HCT116 (cell line): ENCODE results near the gene AUTS2. TPM values are rescaled to one million over a fixed set of nuclear protein-coding genes. Genes with fewer than 3 reads are reported as not detected.

Source experiments
- ATAC-seq: fragments of 200-7000 bp; cut with Tn5 transposase; 2 replicates; pipeline ENCODE4 v1.9.1; 2020; ENCODE audit warnings: mild to moderate bottlenecking, moderate library complexity
- BruUV-seq: library from RNA; stranded (reverse); fragments of 400-500 nt; replicated peaks from 2 replicates; lab custom pipeline; 2021; lab: Mats Ljungman, UMichigan
- CTCF ChIA-PET: fragments of 300-600 bp; sonication (Branson Sonifier 250); formaldehyde crosslinking; loops from one replicate; lab custom pipeline; 2021; ENCODE audit warnings: antibody characterized with exemption; lab: Charles Lee
- POLR2A ChIA-PET: fragments of 300-600, 350-600 bp; sonication (Branson Sonifier 250); formaldehyde crosslinking; loops from one replicate; lab custom pipeline; 2021; ENCODE audit warnings: antibody characterized with exemption; lab: Charles Lee
- RAD21 ChIA-PET, 2 experiments: fragments of 300-600 bp; sonication (Branson Sonifier 250); formaldehyde crosslinking; loops; one replicate each; lab custom pipeline; 2023; ENCODE audit warnings: low total read pairs in 2 of 2; ENCODE audit not compliant: uncharacterized antibody in 2 of 2, unreplicated experiment in 2 of 2, low non-redundant PET in 1 of 2; lab: Charles Lee
- DNase-seq: peaks from one replicate; pipeline ENCODE4 v3.0.0-alpha.2; 2010; ENCODE audit warnings: low read depth, low spot score
- H2AFZ ChIP-seq: fragments of 200-600 bp; shearing (Covaris generic), sonication (generic); 2 replicates; pipeline ENCODE4 v1.6.1; 2017; ENCODE audit warnings: low read depth, mixed run types, mixed read lengths, antibody characterized with exemption, low read length; ENCODE audit not compliant: poor library complexity, severe bottlenecking
- H3K27ac ChIP-seq: 2 replicates; pipeline ENCODE4 v1.5.1; 2012; ENCODE audit warnings: low read depth, low read length
- H3K27me3 ChIP-seq: fragments of 200-600 bp; sonication (generic); 2 replicates; pipeline ENCODE4 v1.6.1; 2016; ENCODE audit warnings: mixed run types, low read length, mixed read lengths; ENCODE audit not compliant: insufficient read depth
- H3K36me3 ChIP-seq, 2 experiments: fragments of 200-500 bp in 1 of 2; fragments of 200-600 bp in 1 of 2; sonication (Bioruptor generic) in 1 of 2; sonication (generic) in 1 of 2; 2 replicates each; pipeline versions ENCODE4 v1.5.1 to v1.6.1; 2014 to 2016; ENCODE audit warnings: low read length in 2 of 2, inconsistent platforms in 1 of 2, mixed read lengths in 1 of 2, mixed run types in 1 of 2; ENCODE audit not compliant: insufficient read depth in 2 of 2, control insufficient read depth in 1 of 2
- H3K4me1 ChIP-seq, 2 experiments: fragments of 200-600 bp in 1 of 2; sonication (generic) in 1 of 2; 2 replicates each; pipeline versions ENCODE4 v1.5.1 to v1.6.1; 2012 to 2017; ENCODE audit warnings: low read length in 2 of 2, inconsistent platforms in 1 of 2, mild to moderate bottlenecking in 1 of 2, mixed read lengths in 1 of 2, mixed run types in 1 of 2, moderate library complexity in 1 of 2; ENCODE audit not compliant: insufficient read depth in 2 of 2, control insufficient read depth in 1 of 2
- H3K4me2 ChIP-seq: fragments of 200-600 bp; sonication (generic); 2 replicates; pipeline ENCODE4 v1.6.1; 2017; ENCODE audit warnings: mixed run types, low read length, mixed read lengths
- H3K4me3 ChIP-seq, 2 experiments: fragments of 200-600 bp in 1 of 2; sonication (generic) in 1 of 2; replicated peaks in 1 of 2; 2 replicates each; pipeline ENCODE4 v1.5.1; 2011 to 2016; ENCODE audit warnings: low read length in 2 of 2, control low read depth in 1 of 2, low read depth in 1 of 2, mild to moderate bottlenecking in 1 of 2, mixed read lengths in 1 of 2, mixed run types in 1 of 2
- H3K79me2 ChIP-seq: fragments of 200-600 bp; sonication (generic); 2 replicates; pipeline ENCODE4 v1.6.1; 2017; ENCODE audit warnings: mild to moderate bottlenecking, mixed run types, low read length, moderate library complexity, mixed read lengths; ENCODE audit not compliant: insufficient read depth
- H3K9ac ChIP-seq: fragments of 200-600 bp; sonication (generic); 2 replicates; pipeline ENCODE4 v1.6.1; 2016; ENCODE audit warnings: low read length, mixed read lengths
- H3K9me2 ChIP-seq: fragments of 200-600 bp; sonication (generic), shearing (Covaris generic); 2 replicates; pipeline ENCODE4 v1.6.1; 2017; ENCODE audit warnings: mixed run types, mild to moderate bottlenecking, moderate library complexity; ENCODE audit not compliant: insufficient read depth
- H3K9me3 ChIP-seq, 2 experiments: fragments of 200-500 bp in 1 of 2; fragments of 200-600 bp in 1 of 2; sonication (Bioruptor generic) in 1 of 2; sonication (generic) in 1 of 2; 2 replicates each; pipeline ENCODE4 v1.6.1; 2014 to 2017; ENCODE audit warnings: low read length in 2 of 2, mixed read lengths in 2 of 2, inconsistent platforms in 1 of 2, low read depth in 1 of 2, mild to moderate bottlenecking in 1 of 2, mixed run types in 1 of 2, moderate library complexity in 1 of 2; ENCODE audit not compliant: control insufficient read depth in 1 of 2, insufficient read depth in 1 of 2
- H4K20me1 ChIP-seq: fragments of 200-600 bp; sonication (generic), shearing (Covaris generic); 2 replicates; pipeline ENCODE4 v1.6.1; 2017; ENCODE audit warnings: mixed run types, mild to moderate bottlenecking, moderate library complexity; ENCODE audit not compliant: insufficient read depth
- ATF3 ChIP-seq: IDR thresholded peaks from 2 replicates; pipeline ENCODE4 v1.6.1; 2012
- CEBPB ChIP-seq: IDR thresholded peaks from 2 replicates; pipeline ENCODE4 v1.6.1; 2012; ENCODE audit warnings: low read depth
- CTCF ChIP-seq, 3 experiments: fragments of 200-600 bp in 1 of 3; sonication (generic) in 1 of 3; IDR thresholded peaks in 2 of 3; conservative IDR thresholded peaks in 1 of 3; 2 replicates each; pipeline ENCODE4 v1.5.1; 2012 to 2017; ENCODE audit warnings: low read depth in 2 of 3, low read length in 2 of 3, antibody characterized with exemption in 1 of 3, borderline replicate concordance in 1 of 3, control low read depth in 1 of 3, mild to moderate bottlenecking in 1 of 3, mixed read lengths in 1 of 3, mixed run types in 1 of 3, moderate library complexity in 1 of 3; ENCODE audit not compliant: insufficient read depth in 1 of 3
- ELF1 ChIP-seq: IDR thresholded peaks from 2 replicates; pipeline ENCODE4 v1.6.1; 2012; ENCODE audit warnings: low read depth, borderline replicate concordance
- EZH2 ChIP-seq: fragments of 200-600 bp; sonication (generic); IDR thresholded peaks from 2 replicates; pipeline ENCODE4 v1.6.1; 2017; ENCODE audit warnings: antibody characterized with exemption, mixed run types
- FOSL1 ChIP-seq: IDR thresholded peaks from 2 replicates; pipeline ENCODE4 v1.6.1; 2012; ENCODE audit warnings: low read depth
- MAX ChIP-seq: IDR thresholded peaks from 2 replicates; pipeline ENCODE4 v1.6.1; 2012
- POLR2AphosphoS5 ChIP-seq: IDR thresholded peaks from 2 replicates; pipeline ENCODE4 v1.6.1; 2011; ENCODE audit warnings: mild to moderate bottlenecking, low read depth, low read length, moderate library complexity
- RAD21 ChIP-seq: IDR thresholded peaks from 2 replicates; pipeline ENCODE4 v1.6.1; 2012; ENCODE audit warnings: low read depth, mild to moderate bottlenecking
- REST ChIP-seq: IDR thresholded peaks from 2 replicates; pipeline ENCODE4 v1.6.1; 2012; ENCODE audit warnings: low read depth
- SP1 ChIP-seq: IDR thresholded peaks from 2 replicates; pipeline ENCODE4 v1.6.1; 2012; ENCODE audit warnings: low read depth
- ZFX ChIP-seq: fragments of 450-650 bp; IDR thresholded peaks from 2 replicates; pipeline ENCODE4 v1.6.1; 2017
- intact Hi-C: fragments of 100-400 bp; cut with micrococcal nuclease; formaldehyde crosslinking; loops from 2 replicates; pipeline ENCODE4 v1.10.0; 2022
- total RNA-seq: library from RNA; stranded (reverse); gene quantifications from one replicate; pipeline ENCODE4 v1.2.1, GENCODE V29; 2021; ENCODE audit not compliant: unreplicated experiment
- TF ChIP-seq, protein P1 (sequence below): IDR thresholded peaks from 2 replicates; pipeline ENCODE4 v1.6.1; 2011; ENCODE audit warnings: mild to moderate bottlenecking, low read length, moderate library complexity; ENCODE audit not compliant: insufficient replicate concordance; ENCODE audit errors: extremely low read depth

AUTS2 gene
- total RNA-seq, 1 experiment from 2014 or later = 0.93 TPM

DNA sequence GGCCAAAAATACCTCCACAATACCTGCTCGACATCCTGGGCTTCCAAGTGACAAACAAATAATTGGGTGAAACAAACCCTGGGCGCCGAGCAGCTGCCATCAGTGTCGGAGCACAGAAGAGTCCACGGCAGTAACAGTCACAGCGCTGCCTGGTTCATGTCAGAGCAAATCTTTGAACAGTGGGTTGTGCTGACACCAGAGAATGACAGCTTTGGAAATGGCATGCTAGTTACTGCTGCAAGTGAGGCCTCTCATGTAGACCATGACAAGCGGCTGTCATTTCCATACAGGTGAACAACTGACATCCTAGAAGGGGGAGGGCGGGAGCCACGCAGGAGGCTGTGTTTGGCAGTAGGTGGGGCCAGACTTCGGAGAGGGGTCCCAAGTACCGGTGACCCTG, 1113.2 kb downstream of the AUTS2 start:
- no peak overlapping the region for H3K4me2 ChIP-seq
- RAD21 ChIA-PET = no interaction called here

More for the DNA sequence above, 1113.2 kb downstream of the AUTS2 start:
- Histone ChIP-seq H4K20me1 (no peaks in the 10 kb centered on the region), H3K27ac (no peak overlapping the region), H3K4me3 (no peak overlapping the region), H3K9me3 (peaks cover 0 to 9% of the 10 kb centered on the region in 2 experiments; a peak in 2 of 4 replicates), H3K36me3 (no peaks in the 10 kb centered on the region), H2AFZ (no peak overlapping the region), H3K9ac (no peak overlapping the region), H3K27me3 (no peaks in the 10 kb centered on the region), H3K79me2 (no peaks in the 10 kb centered on the region), H3K9me2 (no peaks in the 10 kb centered on the region), H3K4me1 (no peaks in the 10 kb centered on the region)
- intact Hi-C loops = no loop called here
- CTCF ChIA-PET = no interaction called here
- BruUV-seq = no TSS peak
- POLR2A ChIA-PET = no interaction called here
- no peak for TF ChIP-seq CTCF (IDR thresholded peaks at IDR 0.05 in 2 of 3, conservative IDR thresholded peaks at IDR 0.05 in 1 of 3; ENCODE audit: borderline replicate concordance in 1 of 3, insufficient read depth in 1 of 3, low read depth in 2 of 3, low read length in 2 of 3)
- TF ChIP-seq ELF1 = no peak
- no peak for TF ChIP-seq CEBPB
- TF ChIP-seq REST = no peak
- no peak for TF ChIP-seq EZH2
- TF ChIP-seq RAD21 = no peak
- TF ChIP-seq, protein P1, sequence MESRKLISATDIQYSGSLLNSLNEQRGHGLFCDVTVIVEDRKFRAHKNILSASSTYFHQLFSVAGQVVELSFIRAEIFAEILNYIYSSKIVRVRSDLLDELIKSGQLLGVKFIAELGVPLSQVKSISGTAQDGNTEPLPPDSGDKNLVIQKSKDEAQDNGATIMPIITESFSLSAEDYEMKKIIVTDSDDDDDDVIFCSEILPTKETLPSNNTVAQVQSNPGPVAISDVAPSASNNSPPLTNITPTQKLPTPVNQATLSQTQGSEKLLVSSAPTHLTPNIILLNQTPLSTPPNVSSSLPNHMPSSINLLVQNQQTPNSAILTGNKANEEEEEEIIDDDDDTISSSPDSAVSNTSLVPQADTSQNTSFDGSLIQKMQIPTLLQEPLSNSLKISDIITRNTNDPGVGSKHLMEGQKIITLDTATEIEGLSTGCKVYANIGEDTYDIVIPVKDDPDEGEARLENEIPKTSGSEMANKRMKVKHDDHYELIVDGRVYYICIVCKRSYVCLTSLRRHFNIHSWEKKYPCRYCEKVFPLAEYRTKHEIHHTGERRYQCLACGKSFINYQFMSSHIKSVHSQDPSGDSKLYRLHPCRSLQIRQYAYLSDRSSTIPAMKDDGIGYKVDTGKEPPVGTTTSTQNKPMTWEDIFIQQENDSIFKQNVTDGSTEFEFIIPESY = no peak
- no peak for TF ChIP-seq ATF3
- no peak for TF ChIP-seq FOSL1
- no peak for TF ChIP-seq MAX
- TF ChIP-seq POLR2AphosphoS5 = no peak
- TF ChIP-seq ZFX = no peak
- no peak for TF ChIP-seq SP1
- DNase-seq (no peak), ATAC-seq (no peak)
